CD4-positive, alpha-beta T cell treated with Interleukin-1 beta for 1 hour (primary cell): Measurements from ENCODE around the gene C3orf18.

Experiments
- DNase-seq, 2 donors: peaks; one replicate each; pipeline ENCODE4 v3.0.0-alpha.2; 2020 to 2022

C3orf18 gene

DNA sequence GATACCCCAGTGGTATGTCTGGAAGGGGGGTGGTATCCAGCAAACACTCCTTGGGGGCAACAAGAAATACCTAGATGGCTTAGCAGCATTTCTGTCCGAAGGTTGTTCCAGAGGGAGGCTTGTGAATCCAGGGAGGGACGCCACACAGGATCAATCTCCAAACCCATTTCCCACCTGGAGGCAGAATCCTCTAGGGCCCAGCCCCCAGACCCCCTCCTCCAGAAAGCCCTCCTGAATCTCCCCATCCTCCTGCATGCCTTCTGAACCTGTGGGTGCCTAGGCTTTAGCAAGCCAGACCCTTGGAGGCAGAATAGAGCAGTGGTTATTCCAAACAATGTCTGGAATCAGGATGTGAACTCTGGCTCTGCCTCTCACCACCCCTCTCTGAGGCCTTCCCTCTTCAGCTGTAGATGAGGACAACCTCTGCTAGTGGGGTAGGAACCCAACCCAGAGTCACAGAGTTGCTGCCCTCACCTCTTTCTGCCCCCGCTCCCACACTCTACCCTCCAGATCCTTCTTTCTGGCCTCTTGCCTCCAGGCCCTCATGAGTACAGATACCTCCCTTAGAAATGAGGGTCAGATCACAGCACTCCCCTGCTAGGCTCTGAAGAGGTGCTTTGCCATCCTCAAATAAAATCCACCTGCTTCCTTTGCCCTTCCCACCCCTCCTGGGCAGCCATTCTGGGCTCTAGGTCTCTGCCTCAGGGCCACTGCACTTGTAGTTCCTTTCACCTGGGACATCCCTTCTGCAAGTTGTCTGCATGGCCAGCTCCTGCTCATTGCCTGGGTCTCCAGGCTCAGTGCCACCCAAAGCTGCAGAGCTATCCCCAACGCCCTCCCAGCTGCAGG, 35.9 kb upstream of the C3orf18 start:
- DNase-seq, result no peak

DNA sequence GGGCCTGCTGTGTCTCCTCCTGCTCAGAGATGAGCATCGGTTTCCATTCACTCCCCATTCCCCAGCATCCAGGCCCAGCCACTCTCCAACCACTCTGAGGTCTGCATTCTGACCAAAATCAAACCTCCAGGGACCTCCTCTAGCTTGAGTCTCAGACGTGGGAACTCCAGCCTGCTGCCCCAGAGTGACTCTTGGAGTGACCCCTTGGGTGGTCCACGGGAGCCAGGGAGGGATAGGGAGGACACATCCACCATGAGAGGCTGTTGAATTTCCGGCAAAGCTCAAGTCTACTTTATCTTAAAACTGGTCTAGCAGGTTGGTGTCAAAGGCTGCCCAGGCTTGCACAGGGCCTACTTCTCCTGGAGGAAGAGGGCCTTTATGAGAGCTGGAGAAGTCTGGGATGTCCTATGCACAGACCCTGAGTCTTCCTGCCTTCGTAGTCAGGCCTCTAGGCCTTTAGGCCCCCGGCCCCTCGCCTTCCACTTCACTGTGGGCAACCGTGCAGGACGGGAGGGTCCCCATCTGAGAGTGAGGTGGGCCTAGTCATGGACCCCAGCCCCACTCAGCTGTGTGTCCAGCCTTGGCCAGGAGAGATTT, 35.1 kb upstream of the C3orf18 start:
- DNase-seq, result no peak

DNA sequence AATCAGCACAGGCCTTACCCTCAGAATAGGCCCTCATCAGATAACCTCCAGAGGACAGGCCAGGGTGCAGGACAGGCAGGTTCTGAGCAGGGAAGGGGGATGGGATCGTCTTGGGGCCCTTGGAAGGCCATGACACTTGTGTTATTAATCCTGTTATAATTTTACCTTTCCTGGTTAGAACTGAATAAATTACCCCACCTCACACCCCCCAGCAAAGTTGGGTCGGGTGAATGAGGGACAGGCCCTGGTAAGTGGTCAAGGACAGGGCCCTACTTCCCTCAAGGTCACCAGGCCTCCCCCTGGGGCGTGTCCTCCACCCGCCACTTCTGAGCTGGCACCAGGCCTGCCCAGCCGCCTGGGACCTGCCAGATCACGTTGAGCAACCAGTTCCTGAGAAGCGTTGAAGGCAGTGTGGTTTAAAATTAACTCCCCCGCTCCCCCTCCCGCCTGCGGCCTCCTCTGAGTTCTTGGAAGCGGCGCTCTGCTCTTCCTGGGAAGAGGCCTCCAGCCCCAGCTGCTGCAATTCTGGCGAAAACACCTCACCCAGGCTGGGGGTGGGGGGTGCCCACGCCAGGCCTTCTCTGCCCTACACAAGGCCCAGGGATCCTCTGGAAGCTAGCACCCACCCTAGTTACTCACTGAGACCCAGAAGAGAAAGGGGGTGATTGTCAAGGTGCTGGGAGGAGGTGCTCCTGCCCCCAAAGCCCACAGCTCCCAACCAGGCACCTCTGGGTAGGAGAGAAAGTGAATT, 33.5 kb upstream of the C3orf18 start:
- peak; percentile 70 to 77 for DNase-seq

DNA sequence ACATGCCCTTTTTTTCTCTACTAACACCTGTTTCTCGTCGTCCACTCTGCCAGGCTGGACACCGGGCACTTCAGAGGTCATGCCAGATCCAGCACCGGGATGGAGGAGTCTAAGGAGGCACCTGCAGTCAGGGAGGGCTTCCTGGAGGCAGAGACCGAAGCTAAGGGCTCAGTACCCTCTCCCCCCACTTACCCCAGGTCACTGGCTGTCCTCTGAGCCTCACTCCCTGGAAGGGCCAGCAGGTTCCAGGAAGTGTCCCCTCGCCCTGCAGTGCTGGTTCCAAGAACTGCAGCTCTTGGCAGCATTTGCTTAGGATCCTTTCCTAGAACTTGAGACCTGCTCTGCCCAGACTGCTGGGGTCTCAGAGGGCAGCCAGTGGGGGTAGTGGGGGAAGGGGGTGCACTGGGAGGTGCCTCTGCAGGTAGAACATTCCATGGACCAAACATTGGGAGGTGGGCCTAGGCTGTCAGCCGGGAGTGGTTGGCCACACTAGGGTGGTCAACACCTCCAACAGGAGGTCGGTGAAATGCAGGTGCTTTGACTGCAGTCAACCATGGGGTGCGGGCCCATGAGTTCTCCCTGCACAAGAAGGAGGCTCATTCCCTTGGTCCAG, 32.7 kb upstream of the C3orf18 start:
- DNase-seq, result no peak

DNA sequence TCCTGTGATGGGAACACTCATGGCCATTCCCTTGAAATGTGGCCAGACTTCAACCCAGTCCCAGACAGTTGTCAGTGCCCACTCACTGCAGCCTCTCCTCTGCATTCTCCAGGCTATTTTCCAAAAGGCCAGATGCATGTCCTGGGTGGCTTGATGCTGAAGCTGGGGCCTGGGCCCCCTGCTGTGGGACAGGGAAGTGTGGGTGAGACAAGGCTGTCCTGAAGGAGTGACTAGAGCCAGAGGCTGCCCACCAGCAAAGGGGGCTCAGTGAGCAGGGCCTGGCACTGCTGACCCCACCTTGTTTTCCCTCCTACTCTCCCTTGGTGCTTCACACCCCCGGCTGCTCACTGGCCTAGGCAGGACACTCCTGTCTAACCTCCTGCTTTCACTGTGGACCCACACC, 32.2 kb upstream of the C3orf18 start:
- DNase-seq, result no peak

DNA sequence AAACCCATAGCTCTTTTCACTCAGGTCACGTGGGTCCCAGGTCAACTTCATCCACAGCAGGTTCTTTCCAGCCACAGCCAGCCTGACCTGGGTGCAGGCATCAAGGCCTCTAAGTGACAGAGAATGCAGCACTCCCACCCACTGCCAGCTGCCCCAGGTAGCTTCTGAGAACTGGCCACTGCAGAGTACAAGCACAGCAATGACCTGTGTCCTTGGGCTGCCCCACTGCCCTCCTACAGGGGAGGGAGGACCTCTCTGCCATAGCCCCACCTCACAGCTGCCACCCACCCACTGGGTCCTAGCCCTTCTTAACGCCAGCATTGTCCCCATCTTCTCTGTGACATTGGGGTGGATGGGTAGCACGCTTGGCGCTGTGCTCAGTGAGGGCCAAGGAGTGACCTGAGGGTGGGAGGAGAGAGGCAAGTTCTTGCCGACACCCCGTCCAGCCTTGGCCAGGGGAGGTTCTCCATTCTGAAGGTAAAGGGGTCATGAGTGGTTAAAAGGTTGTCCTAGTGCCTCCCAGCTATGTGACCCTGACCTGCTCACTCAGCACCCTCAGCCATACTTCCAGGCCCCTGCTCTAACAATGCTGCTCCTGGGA, 31.7 kb upstream of the C3orf18 start:
- no peak for DNase-seq

DNA sequence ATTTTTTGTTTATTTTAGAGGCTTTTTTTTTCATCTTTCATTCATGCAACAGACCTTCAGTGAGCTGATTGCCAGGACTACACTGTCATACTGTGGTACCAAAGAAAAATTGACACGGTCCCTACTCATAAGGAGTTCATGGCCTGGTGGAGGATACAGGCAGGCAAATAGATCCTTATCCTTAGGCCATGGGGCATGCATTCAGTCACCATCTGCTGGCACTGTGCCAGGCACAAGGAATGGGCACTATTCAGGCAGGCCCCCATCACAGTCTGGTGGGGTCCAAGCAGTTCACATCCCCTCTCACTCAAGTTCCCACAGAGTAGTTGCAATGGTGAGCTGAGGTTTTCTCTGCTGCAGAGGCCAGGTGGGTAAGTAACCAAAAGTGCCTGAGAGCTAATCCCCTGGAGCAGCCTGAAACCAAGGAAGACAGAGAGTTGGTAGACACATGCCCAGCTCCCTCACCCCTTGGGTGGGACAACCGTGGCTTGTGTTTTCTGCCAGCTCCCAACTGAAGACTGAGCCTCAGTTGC, 26.8 kb upstream of the C3orf18 start:
- DNase-seq, result no peak

DNA sequence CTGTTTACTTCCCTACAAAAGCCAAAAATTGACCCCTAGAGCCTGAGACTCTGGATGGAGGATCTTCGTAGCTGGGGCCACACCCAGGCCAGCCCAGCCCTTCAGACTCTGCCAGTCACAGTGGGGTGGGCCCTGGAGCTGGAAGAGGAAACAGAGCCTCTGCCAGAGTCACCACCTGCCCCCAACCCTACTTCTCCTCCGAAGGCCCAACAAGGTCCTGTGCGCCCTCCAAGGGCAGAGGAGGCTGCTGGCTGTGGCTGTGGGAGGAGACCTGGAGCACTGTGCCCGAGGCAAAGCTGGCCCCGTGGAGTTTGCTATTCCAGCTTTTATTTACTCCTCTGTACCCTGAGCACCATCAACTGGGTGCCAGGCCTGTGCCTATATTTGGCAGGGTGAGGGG, 25.0 kb upstream of the C3orf18 start:
- DNase-seq, result peak in 1 of 2 donors; percentile 41

DNA sequence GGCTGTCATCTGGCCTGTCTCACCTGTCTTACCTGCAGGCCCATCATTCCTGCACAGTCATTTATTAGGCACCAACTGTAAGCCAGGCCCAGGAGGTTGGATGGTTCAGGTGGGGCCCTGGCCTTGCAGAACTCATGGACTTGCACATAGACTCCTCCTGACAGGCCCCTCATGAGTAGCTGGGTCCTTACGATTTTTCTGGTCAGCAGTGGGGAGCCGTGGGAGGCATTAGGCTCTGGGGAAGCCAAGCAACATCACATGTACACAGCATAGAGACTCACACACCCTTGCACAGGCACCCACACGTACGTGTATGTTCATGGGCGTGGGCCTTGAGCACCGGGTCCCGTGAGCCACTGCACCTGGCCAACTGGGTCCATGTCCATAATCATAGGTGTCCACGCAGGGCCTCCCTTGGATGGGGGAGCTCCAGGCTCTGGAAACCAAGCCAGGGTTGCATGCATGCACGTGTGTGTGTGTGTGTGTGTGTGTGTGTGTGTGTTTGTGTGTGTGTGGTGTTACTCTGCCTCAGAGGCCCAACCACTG, 23.7 kb upstream of the C3orf18 start:
- DNase-seq, result no peak

DNA sequence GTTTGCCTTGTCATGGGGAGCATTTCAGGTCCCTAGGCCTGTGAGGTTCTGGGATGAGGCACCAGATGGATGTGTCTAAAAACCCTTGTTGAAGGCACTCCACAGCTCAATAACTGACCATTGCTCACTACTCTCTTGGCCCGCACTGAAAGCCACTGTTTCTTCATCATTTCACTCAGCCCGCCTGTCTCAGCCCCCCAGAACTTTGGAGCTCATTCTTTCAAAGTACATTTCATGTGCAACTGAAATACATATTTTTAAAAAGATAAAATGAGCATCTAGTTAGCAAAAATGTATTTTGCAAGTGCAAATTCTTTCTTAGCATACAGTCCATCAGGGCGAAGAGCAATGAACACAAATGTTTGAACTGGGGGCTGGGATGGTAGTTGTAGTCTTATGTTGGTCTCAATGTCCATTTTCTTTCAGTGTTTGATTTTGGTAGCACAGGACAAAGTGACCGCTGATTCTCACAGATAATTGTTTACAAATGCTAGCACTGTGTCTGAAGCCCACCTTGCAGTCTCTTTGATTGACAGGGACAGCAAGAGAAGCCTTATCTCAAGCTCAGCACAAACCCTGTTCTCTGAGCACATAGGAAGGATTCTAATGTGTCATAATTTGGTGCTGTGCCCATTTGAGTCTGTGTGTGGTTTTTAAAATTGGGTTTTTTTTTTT, 21.3 kb upstream of the C3orf18 start:
- no peak for DNase-seq

DNA sequence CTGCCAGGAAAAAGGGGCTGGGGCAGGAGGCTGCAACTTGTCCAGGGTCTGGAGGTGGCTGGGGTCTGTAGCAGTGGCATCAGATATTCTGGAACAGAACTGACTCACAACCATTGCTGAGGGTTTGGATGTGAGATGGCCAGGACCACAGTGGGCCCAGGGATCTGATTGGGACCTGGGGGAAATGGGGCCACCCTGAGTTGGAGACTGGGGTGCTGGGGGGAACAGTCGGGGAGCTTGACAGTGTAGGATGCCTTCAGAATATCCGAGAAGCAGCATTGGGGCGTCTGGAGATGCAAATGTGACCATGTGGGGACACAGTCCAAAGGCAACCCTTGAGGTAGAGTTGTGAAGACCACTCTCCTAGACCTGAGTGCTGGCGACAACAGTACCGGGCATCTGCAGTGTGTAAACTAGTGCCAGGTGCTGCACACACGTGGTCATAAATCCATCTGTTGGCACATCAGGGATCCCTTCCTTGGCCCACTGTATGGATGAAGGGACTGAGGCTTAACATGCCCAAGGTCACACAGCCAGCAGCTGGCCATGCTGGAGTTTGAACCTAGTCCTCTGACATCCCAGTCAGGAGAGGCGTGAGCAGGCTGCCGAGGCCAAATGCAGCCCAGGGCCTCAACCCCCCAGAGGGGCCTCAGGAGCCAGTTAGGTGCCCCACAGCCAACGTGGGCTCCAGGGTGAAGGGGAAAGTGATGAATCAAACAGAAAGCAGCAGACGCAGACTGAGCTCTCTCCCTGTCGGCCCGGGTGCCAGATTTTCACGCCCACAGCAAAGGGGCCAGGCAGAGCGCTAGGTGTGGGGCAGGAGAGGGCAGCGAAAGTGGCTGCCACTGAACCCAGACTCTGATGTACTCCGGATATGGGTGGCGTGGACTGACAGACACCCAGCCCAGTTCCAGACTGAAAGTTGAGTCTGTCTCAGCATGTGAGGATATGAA, 20.5 kb upstream of the C3orf18 start:
- peak; percentile 61 to 70 for DNase-seq

DNA sequence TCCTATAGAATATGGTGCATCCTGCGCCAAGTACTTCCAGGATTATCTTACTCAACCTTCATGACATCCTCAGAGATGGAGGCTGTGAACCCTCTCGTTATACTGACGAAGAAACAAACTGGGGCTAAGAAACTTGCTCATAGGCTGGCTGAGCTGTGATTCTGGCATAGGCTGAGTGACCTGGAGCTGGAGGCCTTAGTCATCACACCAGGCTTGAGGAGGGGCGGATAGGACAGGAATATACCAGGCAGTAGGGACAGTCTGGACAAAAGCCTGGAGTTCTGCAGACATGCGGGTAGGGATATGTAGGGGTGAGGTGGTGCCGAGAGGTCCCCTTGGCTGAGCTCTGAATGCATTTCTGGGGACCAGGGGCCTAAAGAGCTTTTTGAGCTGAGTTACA, 19.8 kb upstream of the C3orf18 start:
- no peak for DNase-seq

DNA sequence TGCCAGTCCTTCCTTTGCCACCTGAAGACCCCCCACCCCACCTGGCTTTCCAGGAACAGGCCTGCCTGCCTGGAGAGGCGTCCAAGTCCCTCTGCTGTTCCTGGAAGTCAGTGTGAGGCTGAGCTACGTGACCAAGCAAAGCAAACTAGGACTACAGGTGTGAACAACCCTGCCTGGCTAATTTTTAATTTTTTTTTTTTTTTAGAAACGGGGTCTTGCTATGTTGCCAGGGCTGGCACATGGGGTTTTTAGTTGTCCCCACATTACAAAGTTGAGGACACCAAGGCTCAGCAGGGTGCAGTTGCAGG, 19.2 kb upstream of the C3orf18 start:
- DNase-seq, result no peak

DNA sequence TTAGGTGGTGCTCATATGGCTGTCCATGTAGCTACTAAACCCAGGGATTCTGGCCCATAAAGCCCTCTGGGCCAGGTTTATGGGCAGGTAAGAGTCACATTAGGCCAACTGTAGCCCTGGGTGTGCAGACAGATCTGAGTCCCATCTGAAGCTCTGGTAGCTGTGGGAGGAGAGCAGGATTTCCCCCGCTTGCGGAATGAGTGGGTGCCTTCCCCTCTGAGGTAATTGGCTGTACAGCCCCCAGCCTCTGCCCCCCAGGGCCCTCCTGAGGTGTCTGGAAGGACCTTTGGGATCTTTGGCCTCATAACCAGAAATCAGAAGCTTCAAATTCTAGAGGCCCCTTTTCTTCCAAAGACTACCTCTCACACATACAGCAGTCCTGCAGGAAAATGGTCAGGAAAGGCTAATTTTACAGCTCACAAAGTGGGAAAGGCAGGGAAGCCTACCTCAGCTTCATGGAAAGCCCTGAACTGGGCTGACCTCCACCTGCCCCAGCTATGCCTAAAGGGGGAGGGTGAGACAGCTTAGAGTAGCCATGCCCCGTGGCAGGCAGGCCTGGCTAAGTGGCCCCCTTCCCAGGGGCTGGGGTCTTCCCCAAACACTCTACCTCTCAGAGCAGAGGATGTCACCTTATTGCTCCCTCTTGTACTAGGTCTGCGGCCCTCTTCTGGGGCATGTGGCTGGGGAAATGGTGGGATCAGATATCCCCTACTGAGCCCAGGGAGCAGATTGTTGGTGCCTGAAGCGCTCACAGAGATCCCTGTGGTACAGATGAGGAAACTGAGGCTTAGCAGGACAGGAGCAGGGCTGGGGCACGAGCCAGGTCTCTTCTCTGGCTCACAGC, 18.6 kb upstream of the C3orf18 start:
- DNase-seq, result no peak

DNA sequence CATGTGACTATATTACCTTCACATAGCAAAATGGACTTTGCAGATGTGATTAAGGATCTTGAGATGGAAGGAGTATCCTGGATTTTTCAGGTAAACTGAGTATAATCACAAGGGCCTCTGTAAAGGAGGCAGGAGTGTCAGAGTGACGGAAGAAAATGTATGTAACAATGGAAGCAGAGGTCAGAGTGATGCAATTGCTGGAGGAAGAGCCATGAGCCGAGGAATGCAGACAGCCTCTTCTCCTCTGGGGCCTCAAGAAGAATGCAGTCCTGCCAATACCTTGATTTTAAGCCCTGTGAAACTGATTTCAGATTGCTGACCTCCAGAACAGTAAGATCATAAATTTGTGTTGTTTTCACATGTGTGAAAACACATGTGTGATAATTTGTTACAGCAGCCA, 16.8 kb upstream of the C3orf18 start:
- no peak for DNase-seq

DNA sequence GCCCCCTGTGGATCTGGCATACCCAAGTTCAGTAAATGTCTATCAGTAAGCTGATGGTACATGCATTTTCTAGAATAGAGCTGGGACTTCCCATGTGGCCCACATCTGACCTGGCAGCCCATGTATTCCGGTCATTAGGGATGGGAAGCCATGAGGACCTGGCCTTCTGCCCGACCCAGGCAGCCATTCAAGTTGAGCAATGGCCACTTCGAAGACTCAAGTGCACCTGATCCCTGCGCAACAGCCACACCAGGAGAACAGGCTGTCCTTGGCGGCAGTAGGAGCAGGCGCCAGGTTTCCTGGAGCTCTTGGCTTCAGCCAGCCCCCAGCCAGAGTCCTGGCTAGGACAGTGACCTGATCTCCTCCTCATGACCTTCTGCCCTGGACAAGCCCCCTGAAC, 16.4 kb upstream of the C3orf18 start:
- DNase-seq, result no peak

DNA sequence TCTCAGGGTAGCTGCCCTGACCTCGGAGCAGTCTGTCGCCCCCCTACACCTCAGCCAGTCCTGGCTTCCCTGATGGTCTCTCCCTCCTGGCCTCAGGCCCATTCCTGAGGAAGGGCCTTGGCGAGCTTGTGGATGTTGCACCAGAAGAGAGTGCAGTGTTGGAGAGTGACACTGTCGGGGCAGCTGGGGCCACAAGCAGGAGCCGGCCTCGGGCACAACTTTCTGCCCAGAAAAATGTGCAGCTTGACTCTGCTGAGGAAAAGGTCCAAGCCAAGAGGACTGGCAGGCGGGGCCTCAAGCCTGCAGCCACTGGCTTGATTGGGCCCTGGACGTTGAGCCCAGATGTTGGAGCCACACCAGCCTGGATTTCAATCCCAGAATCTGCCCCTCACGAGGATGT, 14.5 kb upstream of the C3orf18 start:
- DNase-seq, result no peak

DNA sequence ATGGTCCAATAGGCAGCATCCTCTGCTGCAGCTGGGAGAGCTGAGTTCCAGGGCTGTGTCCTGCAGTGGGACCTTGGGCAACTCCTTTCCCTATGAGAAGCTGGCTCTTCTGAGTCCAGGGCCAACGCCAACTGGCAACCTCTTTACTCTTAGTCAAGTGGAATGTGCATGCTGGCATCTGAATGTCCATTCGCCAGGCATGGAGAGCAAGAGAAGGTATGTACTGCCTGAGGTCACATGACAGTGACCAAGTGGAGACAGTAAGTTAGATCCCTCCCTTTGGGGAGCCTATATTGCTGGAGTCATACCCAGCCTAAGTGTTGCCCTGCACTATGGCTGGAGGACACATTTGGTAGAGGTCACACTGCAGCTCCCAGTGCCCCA, 13.9 kb upstream of the C3orf18 start:
- no peak for DNase-seq

DNA sequence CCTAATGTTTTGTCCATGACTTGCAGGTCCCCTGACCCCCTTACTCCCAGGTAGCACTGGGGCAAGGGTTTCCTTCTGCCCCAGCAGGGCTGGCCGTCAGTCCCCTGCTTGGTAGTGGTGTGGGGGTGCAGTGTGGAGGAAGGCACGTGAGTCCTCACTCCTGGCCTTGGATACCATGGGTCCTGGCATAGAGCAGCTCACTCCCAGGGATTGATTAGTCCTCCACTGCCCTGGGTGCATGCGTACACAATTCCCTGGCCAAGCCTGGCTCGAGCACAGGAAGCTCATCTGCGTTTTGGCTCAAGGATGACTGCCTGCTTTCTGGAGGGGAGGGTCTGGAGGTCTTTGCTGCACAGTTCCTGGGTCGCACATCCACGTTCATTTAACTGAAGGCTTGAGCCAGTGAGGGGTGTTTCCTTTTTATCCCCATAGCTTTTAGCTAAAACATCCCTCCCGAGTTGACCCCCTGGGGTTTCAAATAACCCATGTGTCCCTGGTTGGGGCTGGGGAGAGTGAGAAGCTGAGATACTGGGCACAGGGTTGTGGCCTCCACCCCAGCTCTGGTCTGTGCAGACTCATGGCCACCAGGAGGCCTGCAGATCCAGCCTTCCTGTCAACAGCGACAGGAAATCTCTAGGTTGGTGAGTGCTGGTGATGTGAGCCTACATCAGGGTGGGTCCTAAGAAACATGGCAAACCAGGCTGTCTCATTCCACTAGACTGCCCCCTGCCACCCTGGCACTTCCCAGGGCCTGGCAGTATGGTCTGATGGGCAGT, 13.3 kb upstream of the C3orf18 start:
- DNase-seq, result no peak
